Cardiac muscle cell (in vitro differentiated cells and primary cell): ENCODE results near the gene TSPAN9. TPM values are rescaled to one million over a fixed set of nuclear protein-coding genes. Genes with fewer than 3 reads are reported as not detected.

ENCODE experiments used
- DNase-seq, 2 donors: peaks; one replicate each; pipeline versions ENCODE4 v3.0.0 to v3.0.0-alpha.2; 2010 to 2017; ENCODE audit warnings: low read depth in 1 of 2, low spot score in 1 of 2
- H3K27ac ChIP-seq: fragments of 200-600 bp; sonication (generic); 2 replicates; pipeline ENCODE4 v1.5.1; 2016
- H3K27me3 ChIP-seq: fragments of 200-600 bp; sonication (generic); 2 replicates; pipeline ENCODE4 v1.6.0; 2016; ENCODE audit warnings: control low read depth
- H3K36me3 ChIP-seq: fragments of 200-600 bp; sonication (generic); 2 replicates; pipeline ENCODE4 v1.5.1; 2016; ENCODE audit warnings: control low read depth
- H3K4me1 ChIP-seq: fragments of 200-600 bp; sonication (generic); 2 replicates; pipeline ENCODE4 v1.8.1; 2017; ENCODE audit warnings: low read depth, mild to moderate bottlenecking, mixed run types
- H3K4me3 ChIP-seq: fragments of 200-600 bp; sonication (generic); 2 replicates; pipeline ENCODE4 v1.5.1; 2016; ENCODE audit warnings: mild to moderate bottlenecking
- H3K9me3 ChIP-seq: fragments of 200-600 bp; sonication (generic); 2 replicates; pipeline ENCODE4 v1.5.1; 2017; ENCODE audit warnings: low read depth, mild to moderate bottlenecking, control low read depth
- polyA plus RNA-seq: library from polyadenylated mRNA; unstranded; fragments of >200 nt; fragmentation: Nextera tagmentation; extraction: Ambion mirVana; gene quantifications from 2 replicates; pipeline ENCODE4 v1.2.1, GENCODE V29; 2016
- total RNA-seq: library from RNA; depleted of rRNA; stranded (reverse); fragments of >200 nt; gene quantifications from 2 replicates; pipeline ENCODE4 v1.2.3, GENCODE V29; 2016
- TF ChIP-seq, protein P1 (sequence below): IDR thresholded peaks from 2 replicates; pipeline ENCODE4 v1.5.1; 2012; ENCODE audit warnings: low read depth, mild to moderate bottlenecking, low read length

Gene TSPAN9
- total and polyA plus RNA-seq, 2 experiments from 2014 or later = 13.3 to 199 TPM

DNA sequence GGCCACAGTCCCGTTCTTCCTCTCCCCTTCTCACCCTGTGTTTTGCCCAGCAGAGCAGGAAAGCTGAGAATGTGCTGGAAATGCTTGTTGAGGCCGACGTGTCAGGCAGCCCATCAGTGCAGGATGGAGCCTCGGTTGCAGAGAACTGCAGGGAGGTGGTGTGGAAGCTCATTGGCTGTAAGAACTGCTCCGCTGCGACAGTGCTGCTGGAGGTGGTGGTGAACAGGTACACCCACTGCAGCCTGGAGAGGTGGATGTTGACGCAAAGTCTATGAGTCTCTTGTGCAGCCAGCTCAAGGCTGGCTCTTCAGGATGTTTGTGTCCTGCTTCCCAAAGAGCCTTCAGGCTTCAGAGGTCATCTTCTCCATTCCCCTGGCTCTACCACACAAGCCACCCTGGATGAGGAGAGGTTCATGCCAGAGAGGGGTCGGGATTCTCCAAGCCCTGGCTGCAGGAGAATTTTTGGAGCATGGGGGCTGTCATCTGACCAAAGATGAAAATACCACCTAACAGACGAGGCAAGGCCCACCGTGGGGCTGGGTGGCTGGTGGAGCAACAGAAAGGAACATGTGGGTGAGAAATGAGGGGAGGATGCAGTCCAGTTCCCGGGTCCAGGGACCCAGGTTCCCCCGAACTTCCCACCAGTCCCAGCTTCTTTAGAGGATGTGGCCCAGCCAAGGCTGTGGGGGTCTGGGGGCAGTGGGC lies 239.7 kb downstream of the TSPAN9 start:
- no peak for DNase-seq
- TF ChIP-seq, protein P1, sequence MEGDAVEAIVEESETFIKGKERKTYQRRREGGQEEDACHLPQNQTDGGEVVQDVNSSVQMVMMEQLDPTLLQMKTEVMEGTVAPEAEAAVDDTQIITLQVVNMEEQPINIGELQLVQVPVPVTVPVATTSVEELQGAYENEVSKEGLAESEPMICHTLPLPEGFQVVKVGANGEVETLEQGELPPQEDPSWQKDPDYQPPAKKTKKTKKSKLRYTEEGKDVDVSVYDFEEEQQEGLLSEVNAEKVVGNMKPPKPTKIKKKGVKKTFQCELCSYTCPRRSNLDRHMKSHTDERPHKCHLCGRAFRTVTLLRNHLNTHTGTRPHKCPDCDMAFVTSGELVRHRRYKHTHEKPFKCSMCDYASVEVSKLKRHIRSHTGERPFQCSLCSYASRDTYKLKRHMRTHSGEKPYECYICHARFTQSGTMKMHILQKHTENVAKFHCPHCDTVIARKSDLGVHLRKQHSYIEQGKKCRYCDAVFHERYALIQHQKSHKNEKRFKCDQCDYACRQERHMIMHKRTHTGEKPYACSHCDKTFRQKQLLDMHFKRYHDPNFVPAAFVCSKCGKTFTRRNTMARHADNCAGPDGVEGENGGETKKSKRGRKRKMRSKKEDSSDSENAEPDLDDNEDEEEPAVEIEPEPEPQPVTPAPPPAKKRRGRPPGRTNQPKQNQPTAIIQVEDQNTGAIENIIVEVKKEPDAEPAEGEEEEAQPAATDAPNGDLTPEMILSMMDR = no peak
- no peaks in the 10 kb centered on the region for H3K9me3 ChIP-seq
- peaks cover 7% of the 10 kb centered on the region for H3K27me3 ChIP-seq
- H3K4me1 ChIP-seq = no peaks in the 10 kb centered on the region
- H3K36me3 ChIP-seq = no peaks in the 10 kb centered on the region
- H3K4me3 ChIP-seq = no peak overlapping the region
- H3K27ac ChIP-seq = no peak overlapping the region

DNA sequence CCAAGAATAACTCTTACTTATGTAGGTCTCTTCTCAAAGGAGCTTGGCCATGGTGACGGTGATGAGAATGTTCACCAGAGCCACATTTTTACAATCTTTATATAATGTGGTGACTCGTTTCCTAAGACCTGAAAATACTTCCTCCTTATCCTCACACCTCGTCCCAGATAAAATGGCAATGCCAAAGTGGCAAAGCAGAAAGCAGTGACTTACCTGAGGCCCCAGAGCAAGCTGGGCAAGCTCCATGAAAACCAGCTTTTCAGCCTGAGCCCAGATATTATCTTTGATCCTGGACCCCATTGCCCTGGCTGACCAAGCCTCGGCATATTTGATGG lies 240.3 kb downstream of the TSPAN9 start:
- Histone ChIP-seq H3K36me3 (no peaks in the 10 kb centered on the region), H3K9me3 (no peaks in the 10 kb centered on the region), H3K4me1 (no peaks in the 10 kb centered on the region), H3K27ac (no peak overlapping the region), H3K4me3 (no peak overlapping the region), H3K27me3 (peaks cover 3% of the 10 kb centered on the region)
- DNase-seq = no peak
- TF ChIP-seq, protein P1 = no peak

DNA sequence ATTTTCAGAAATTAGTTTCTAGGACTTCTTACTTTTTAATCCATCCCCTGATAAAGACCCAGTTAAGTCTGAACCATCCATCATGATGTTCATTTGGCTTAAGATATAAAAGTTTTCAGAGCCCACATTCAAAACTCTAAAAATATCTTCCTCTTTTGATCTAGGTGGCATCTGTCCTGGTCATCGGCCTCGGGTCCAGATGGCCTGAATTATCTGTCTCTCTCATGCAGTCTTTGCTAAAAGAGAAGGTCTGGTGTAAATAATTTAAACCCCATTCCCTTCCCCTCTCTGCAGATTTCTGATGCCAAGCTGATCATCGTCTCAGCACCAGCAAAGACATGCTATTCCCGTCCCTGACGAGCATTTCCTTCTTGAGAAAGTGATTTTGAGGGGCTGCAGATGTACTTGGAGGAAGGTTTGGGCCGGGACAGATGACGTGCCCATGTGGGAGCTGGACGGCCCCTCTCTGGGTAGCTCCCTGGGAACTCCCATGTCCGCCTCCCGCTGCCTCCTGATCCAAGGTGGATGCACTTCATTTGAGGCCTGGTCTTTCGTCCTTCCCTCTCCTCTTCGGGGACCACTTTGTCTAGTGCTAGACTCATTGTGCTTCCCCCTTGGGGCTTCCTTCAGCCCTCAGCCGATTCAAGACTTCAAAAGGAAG lies 240.8 kb downstream of the TSPAN9 start:
- DNase-seq = no peak
- Histone ChIP-seq H3K9me3 (no peaks in the 10 kb centered on the region), H3K27me3 (no peaks in the 10 kb centered on the region), H3K27ac (no peak overlapping the region), H3K4me1 (no peaks in the 10 kb centered on the region), H3K36me3 (no peaks in the 10 kb centered on the region), H3K4me3 (no peak overlapping the region)
- TF ChIP-seq, protein P1 = no peak

DNA sequence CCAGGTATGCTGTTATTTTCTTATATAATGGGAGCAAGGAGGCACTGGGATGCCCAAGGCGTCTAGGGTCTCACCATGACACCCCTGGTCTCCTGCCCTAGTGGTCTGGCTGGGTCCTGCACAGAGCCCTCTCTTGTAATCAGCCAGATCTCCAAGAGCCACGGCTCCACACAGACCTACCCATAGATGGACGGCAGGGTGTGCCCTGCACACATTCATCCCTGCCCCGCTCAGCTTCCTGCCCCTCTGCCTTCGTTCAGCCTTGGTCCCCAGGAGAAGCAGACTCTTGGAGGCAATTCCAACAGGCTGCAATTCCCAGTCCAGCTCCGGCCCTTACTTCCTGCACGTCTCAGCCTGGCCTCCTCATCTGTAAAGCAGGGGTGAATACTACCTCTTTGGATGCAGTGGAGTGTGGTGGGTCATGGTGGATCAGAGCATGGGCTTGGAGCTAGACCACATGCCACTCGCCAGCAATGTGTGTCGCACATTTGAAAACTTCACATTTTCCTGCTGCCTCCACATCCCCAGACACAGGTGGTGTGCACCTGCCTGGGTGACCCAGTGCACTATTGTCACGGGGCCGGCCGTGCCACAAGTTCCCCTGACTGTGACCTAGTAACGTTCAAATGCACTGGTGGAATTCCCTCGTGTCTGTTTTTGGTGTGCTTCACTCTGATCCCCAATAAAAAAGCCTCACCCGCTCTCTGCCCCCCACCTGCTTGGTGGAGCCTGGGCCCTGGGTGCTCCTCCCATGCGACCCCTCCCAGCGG lies 242.7 kb downstream of the TSPAN9 start:
- Histone ChIP-seq H3K9me3 (no peaks in the 10 kb centered on the region), H3K27me3 (no peaks in the 10 kb centered on the region), H3K4me3 (no peak overlapping the region), H3K36me3 (no peaks in the 10 kb centered on the region), H3K27ac (no peak overlapping the region), H3K4me1 (no peaks in the 10 kb centered on the region)
- no peak for DNase-seq
- TF ChIP-seq, protein P1 = no peak

DNA sequence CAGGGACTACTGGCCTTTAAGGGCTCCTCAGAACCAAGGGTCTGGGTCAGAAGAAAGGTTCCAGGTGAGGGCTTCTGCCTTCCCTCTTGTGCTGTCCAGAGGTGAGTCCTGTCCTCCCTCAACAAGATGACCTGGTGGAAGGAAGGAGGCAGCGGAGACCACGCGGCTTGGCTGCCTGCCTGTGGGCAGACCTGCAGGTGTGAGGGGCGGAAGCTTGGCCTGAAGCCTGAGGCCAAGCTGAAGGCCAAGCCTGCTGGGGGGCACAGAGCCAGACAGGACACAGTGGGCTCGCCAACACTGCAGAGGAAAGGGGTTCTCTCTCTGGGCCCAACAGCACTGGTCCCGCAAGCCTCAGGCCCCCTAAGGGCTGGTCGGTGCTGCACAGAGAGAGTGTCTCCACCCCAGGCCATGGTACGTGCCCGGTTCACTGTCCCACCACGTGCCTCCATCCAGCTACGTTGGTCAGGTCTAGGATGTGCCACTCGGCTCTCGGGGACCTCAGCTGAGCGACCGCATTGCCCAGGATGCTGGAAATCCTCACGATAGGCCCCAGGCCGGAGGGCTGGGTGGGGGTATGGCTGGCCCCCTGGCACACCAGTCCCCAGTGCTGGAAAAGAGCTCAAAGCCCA lies 243.8 kb downstream of the TSPAN9 start:
- Histone ChIP-seq H3K36me3 (no peaks in the 10 kb centered on the region), H3K4me3 (no peak overlapping the region), H3K27me3 (no peaks in the 10 kb centered on the region), H3K27ac (no peak overlapping the region), H3K9me3 (no peaks in the 10 kb centered on the region), H3K4me1 (no peaks in the 10 kb centered on the region)
- TF ChIP-seq, protein P1 = no peak
- DNase-seq = no peak
